ENCODE data around the gene HRCT1. TPM values are rescaled to one million over a fixed set of nuclear protein-coding genes. Genes with fewer than 3 reads are reported as not detected.

HRCT1 gene
- total and polyA plus RNA-seq, 10 donors, result 0.52 to 2.5 (median 0.91) TPM; not detected in 4

GRCh38 chr9:35954942-35955546 is 49.0 kb downstream of the HRCT1 start:
- 10 to 16% (median 15%) methylated on average over 6 of the region's 6 CpGs for WGBS, 5 donors
- TF ChIP-seq POLR2A (IDR thresholded peaks at IDR 0.05), result no peak
- TF ChIP-seq POLR2AphosphoS5 (IDR thresholded peaks at IDR 0.05), result no peak
- TF ChIP-seq CTCF (IDR thresholded peaks at IDR 0.05 in 8 of 11, conservative IDR thresholded peaks at IDR 0.05 in 3 of 11), result peak; percentile 28 to 82 (median 75)
- Histone ChIP-seq H3K4me3 (no peak overlapping the region), H3K27me3 (replicated peaks in 1 of 7) (peaks cover 0 to 38% (median 0%) of the 10 kb centered on the region in 7 donors), H3K4me1 (peaks cover 0 to 8% (median 5%) of the 10 kb centered on the region in 6 donors), H3K36me3 (no peaks in the 10 kb centered on the region), H3K27ac (no peak overlapping the region), H3K9me3 (no peaks in the 10 kb centered on the region)
- intact Hi-C loops (cut with DNase I; ENCODE audit: low total_unique reads), result loop anchor here (5.0 kb wide), 1 partner anchor 67 kb away; no protein-coding TSS in a partner anchor
- no peak for DNase-seq

- 80 to 87% (median 82%) methylated on average over 5 of the region's 5 CpGs for WGBS, 5 donors
Measured at GRCh38 chr9:35956651-35957050, 50.6 kb downstream of the HRCT1 start.

More at GRCh38 chr9:35956651-35957050, 50.6 kb downstream of the HRCT1 start:
- intact Hi-C loops (cut with DNase I; ENCODE audit: low total_unique reads), result loop anchor here (5.0 kb wide), 1 partner anchor 66 kb away; no protein-coding TSS in a partner anchor
- no peak overlapping the region for H3K4me3 ChIP-seq
- no peak overlapping the region for H3K27ac ChIP-seq
- TF ChIP-seq CTCF (IDR thresholded peaks at IDR 0.05 in 8 of 11, conservative IDR thresholded peaks at IDR 0.05 in 3 of 11) (no peak), POLR2A (IDR thresholded peaks at IDR 0.05) (no peak), POLR2AphosphoS5 (IDR thresholded peaks at IDR 0.05) (no peak)
- H3K4me1 ChIP-seq, result peaks cover 0 to 8% (median 5%) of the 10 kb centered on the region in 6 donors
- DNase-seq, result no peak
- no peaks in the 10 kb centered on the region for H3K36me3 ChIP-seq
- H3K9me3 ChIP-seq, result no peaks in the 10 kb centered on the region
- peaks cover 0 to 43% (median 0%) of the 10 kb centered on the region in 7 donors for H3K27me3 ChIP-seq (replicated peaks in 1 of 7)

Other genes with a start within 250 kb of the HRCT1 start
- over 10,000 TPM in 5 of 7 donors, 1,000 to 10,000 TPM in 2; 5,541 to 28,996 (median 23,209) TPM for gene RMRP, start 248.2 kb upstream of the HRCT1 start, total RNA-seq
- 100 to 1,000 TPM in 1 of 3 donors, 10 to 100 TPM in 1, not detected in 1; 42.1 to 285 TPM for gene RMRP, start 248.2 kb upstream of the HRCT1 start, polyA plus RNA-seq
- 10 to 100 TPM; 14.4 to 24.2 (median 20.8) TPM for gene CCDC107, start 247.9 kb upstream of the HRCT1 start, total RNA-seq
- gene CCDC107, start 247.9 kb upstream of the HRCT1 start, polyA plus RNA-seq, result 10 to 100 TPM; 35.3 to 46.9 (median 37.0) TPM
- gene ARHGEF39, start 241.0 kb upstream of the HRCT1 start, total RNA-seq, result 1 to 10 TPM in 6 of 7 donors, under 1 TPM in 1; 0.95 to 2.8 (median 1.4) TPM
- gene ARHGEF39, start 241.0 kb upstream of the HRCT1 start, polyA plus RNA-seq, result 1 to 10 TPM in 2 of 3 donors, under 1 TPM in 1; 0.89 to 2.9 (median 1.1) TPM
- not detected for gene CA9, start 232.3 kb upstream of the HRCT1 start, total RNA-seq
- under 1 TPM in 2 of 3 donors, not detected in 1; 0.26 to 0.30 TPM for gene CA9, start 232.3 kb upstream of the HRCT1 start, polyA plus RNA-seq
- 100 to 1,000 TPM in 2 of 7 donors, 10 to 100 TPM in 5; 43.1 to 231 (median 79.2) TPM for gene TPM2, start 216.3 kb upstream of the HRCT1 start, total RNA-seq
- gene TPM2, start 216.3 kb upstream of the HRCT1 start, polyA plus RNA-seq, result 100 to 1,000 TPM; 148 to 237 (median 190) TPM
- 100 to 1,000 TPM; 356 to 881 (median 592) TPM for gene TLN1, start 174.0 kb upstream of the HRCT1 start, total RNA-seq
- 100 to 1,000 TPM in 1 of 3 donors, 10 to 100 TPM in 2; 79.9 to 122 (median 95.5) TPM for gene TLN1, start 174.0 kb upstream of the HRCT1 start, polyA plus RNA-seq
- 10 to 100 TPM; 21.8 to 35.9 (median 26.0) TPM for gene CREB3, start 173.5 kb upstream of the HRCT1 start, total RNA-seq
- gene CREB3, start 173.5 kb upstream of the HRCT1 start, polyA plus RNA-seq, result 10 to 100 TPM; 14.7 to 26.7 (median 20.9) TPM
- gene GBA2, start 157.0 kb upstream of the HRCT1 start, total RNA-seq, result 100 to 1,000 TPM in 1 of 7 donors, 10 to 100 TPM in 6; 70.5 to 111 (median 74.3) TPM
- gene GBA2, start 157.0 kb upstream of the HRCT1 start, polyA plus RNA-seq, result 10 to 100 TPM; 22.8 to 40.9 (median 37.9) TPM
- 10 to 100 TPM; 19.7 to 29.2 (median 22.0) TPM for gene RGP1, start 156.9 kb upstream of the HRCT1 start, total RNA-seq
- 1 to 10 TPM; 2.2 to 9.5 (median 2.5) TPM for gene RGP1, start 156.9 kb upstream of the HRCT1 start, polyA plus RNA-seq
- not detected for gene MSMP, start 151.9 kb upstream of the HRCT1 start, total RNA-seq
- gene MSMP, start 151.9 kb upstream of the HRCT1 start, polyA plus RNA-seq, result 1 to 10 TPM in 1 of 3 donors, under 1 TPM in 2; 0.58 to 1.6 (median 0.63) TPM
- 10 to 100 TPM in 2 of 7 donors, 1 to 10 TPM in 5; 6.7 to 17.1 (median 9.2) TPM for gene NPR2, start 114.6 kb upstream of the HRCT1 start, total RNA-seq
- gene NPR2, start 114.6 kb upstream of the HRCT1 start, polyA plus RNA-seq, result 1 to 10 TPM; 5.8 to 7.8 (median 7.3) TPM
- gene SPAG8, start 93.9 kb upstream of the HRCT1 start, total RNA-seq, result 1 to 10 TPM; 1.1 to 4.5 (median 2.3) TPM
- gene SPAG8, start 93.9 kb upstream of the HRCT1 start, polyA plus RNA-seq, result 1 to 10 TPM; 1.7 to 2.5 (median 1.7) TPM
- 10 to 100 TPM; 20.1 to 32.4 (median 23.0) TPM for gene HINT2, start 91.2 kb upstream of the HRCT1 start, total RNA-seq
- gene HINT2, start 91.2 kb upstream of the HRCT1 start, polyA plus RNA-seq, result 10 to 100 TPM; 60.0 to 73.6 (median 69.6) TPM
- not detected for gene FAM221B, start 77.5 kb upstream of the HRCT1 start, total RNA-seq
- not detected for gene FAM221B, start 77.5 kb upstream of the HRCT1 start, polyA plus RNA-seq
- 1 to 10 TPM; 2.9 to 9.8 (median 5.9) TPM for gene TMEM8B, start 77.0 kb upstream of the HRCT1 start, total RNA-seq
- 1 to 10 TPM; 3.2 to 8.8 (median 7.2) TPM for gene TMEM8B, start 77.0 kb upstream of the HRCT1 start, polyA plus RNA-seq
- not detected for gene OR13J1, start 35.8 kb upstream of the HRCT1 start, total RNA-seq
- gene OR13J1, start 35.8 kb upstream of the HRCT1 start, polyA plus RNA-seq, result not detected
- gene SPAAR, start 3.3 kb downstream of the HRCT1 start, total RNA-seq, result 1 to 10 TPM in 5 of 7 donors, under 1 TPM in 2; 0.68 to 3.8 (median 1.6) TPM
- gene SPAAR, start 3.3 kb downstream of the HRCT1 start, polyA plus RNA-seq, result 1 to 10 TPM in 1 of 3 donors, under 1 TPM in 2; 0.46 to 1.9 (median 0.63) TPM
- not detected for gene OR2S2, start 52.0 kb downstream of the HRCT1 start, total RNA-seq
- not detected for gene OR2S2, start 52.0 kb downstream of the HRCT1 start, polyA plus RNA-seq
- gene RECK, start 130.7 kb downstream of the HRCT1 start, total RNA-seq, result 10 to 100 TPM in 4 of 7 donors, 1 to 10 TPM in 3; 9.3 to 16.0 (median 12.5) TPM
- 1 to 10 TPM; 2.7 to 3.6 (median 3.4) TPM for gene RECK, start 130.7 kb downstream of the HRCT1 start, polyA plus RNA-seq
- 10 to 100 TPM; 25.4 to 72.1 (median 42.1) TPM for gene GLIPR2, start 230.5 kb downstream of the HRCT1 start, total RNA-seq
- gene GLIPR2, start 230.5 kb downstream of the HRCT1 start, polyA plus RNA-seq, result 10 to 100 TPM; 25.2 to 37.5 (median 30.3) TPM

All from spleen (tissue), 11 donors.